Measurements from ENCODE around the gene SEPTIN3.

Gene SEPTIN3

DNA sequence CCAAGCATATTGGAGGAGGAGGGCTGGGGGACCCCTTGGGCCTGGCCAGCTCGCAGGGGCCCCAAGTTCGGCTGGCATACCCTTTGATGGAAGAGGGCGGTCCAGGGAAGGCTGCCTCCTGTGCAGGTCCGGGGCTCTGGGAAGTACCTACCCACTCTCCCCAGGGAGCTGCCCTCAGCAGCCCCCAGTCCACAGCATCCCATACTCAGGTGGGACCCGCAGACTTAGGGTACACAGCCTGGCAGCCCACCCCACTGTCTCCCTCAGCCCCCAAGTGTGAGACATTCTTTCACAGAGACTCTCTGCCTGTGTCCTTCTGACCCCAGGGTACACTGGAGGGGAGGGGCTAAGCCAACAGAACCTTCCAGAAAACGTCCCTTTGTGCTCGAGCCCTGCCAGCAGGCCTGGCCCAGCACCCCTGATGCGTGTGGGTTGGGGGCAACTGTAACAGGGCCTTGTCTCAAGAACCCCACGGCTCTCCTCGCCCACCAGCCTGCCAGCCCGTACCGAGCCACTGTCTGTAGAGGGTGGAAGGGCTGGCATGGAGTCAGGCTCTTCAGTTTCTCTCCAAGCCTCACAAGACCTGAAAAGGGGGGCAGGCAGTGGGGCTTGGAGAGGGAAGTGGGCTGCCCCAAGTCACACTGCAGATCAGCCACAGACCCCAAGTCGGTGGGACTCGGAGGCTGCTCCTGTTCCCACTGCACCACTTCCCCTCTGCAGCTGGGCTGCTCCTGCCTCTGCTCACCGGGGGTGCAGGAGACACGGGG, 35.6 kb upstream of the SEPTIN3 start:
- no peak overlapping the region for H3K9ac ChIP-seq (ENCODE audit: low read length)
- H3K27me3 ChIP-seq (ENCODE audit: control insufficient read depth, insufficient read depth, low read length): no peaks in the 10 kb centered on the region
- H3K4me3 ChIP-seq (ENCODE audit: low read length): no peak overlapping the region
- H3K9me3 ChIP-seq (ENCODE audit: control insufficient read depth, low read length): no peaks in the 10 kb centered on the region
- H3K36me3 ChIP-seq (ENCODE audit: control insufficient read depth, insufficient read depth, low read length): no peaks in the 10 kb centered on the region
- no peaks in the 10 kb centered on the region for H3K4me1 ChIP-seq (ENCODE audit: control insufficient read depth, insufficient read depth, low read length)

GRCh38 chr22:41934284-41935014, 34.8 kb upstream of the SEPTIN3 start:
- no peaks in the 10 kb centered on the region for H3K4me1 ChIP-seq (ENCODE audit: control insufficient read depth, insufficient read depth, low read length)
- no peaks in the 10 kb centered on the region for H3K36me3 ChIP-seq (ENCODE audit: control insufficient read depth, insufficient read depth, low read length)
- H3K4me3 ChIP-seq (ENCODE audit: low read length): no peak overlapping the region
- no peaks in the 10 kb centered on the region for H3K27me3 ChIP-seq (ENCODE audit: control insufficient read depth, insufficient read depth, low read length)
- H3K9me3 ChIP-seq (ENCODE audit: control insufficient read depth, low read length): no peaks in the 10 kb centered on the region
- no peak overlapping the region for H3K9ac ChIP-seq (ENCODE audit: low read length)

DNA sequence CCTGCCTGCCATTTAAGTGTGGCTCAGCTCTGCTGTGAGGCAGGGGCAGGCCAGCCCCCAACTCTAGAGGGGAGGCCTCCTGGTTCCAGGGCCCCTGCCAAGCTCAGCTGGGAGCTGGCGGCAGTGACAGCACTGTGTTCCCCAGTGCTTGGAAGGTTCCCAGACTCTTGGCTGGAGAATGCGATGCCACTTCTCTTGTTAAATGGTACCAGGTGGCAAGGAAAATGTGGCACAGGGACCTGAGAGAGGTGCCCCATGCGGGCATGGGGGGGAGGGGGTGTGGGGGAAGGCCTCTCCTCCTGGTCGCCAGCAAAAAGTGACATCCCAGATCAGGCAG, 34.3 kb upstream of the SEPTIN3 start:
- Histone ChIP-seq H3K27me3 (ENCODE audit: control insufficient read depth, insufficient read depth, low read length) (no peaks in the 10 kb centered on the region), H3K9ac (ENCODE audit: low read length) (no peak overlapping the region), H3K36me3 (ENCODE audit: control insufficient read depth, insufficient read depth, low read length) (no peaks in the 10 kb centered on the region), H3K9me3 (ENCODE audit: control insufficient read depth, low read length) (no peaks in the 10 kb centered on the region), H3K4me1 (ENCODE audit: control insufficient read depth, insufficient read depth, low read length) (no peaks in the 10 kb centered on the region), H3K4me3 (ENCODE audit: low read length) (no peak overlapping the region)

GRCh38 chr22:41935509-41935908, 33.7 kb upstream of the SEPTIN3 start:
- peaks cover 2% of the 10 kb centered on the region for H3K4me1 ChIP-seq (ENCODE audit: control insufficient read depth, insufficient read depth, low read length)
- no peaks in the 10 kb centered on the region for H3K36me3 ChIP-seq (ENCODE audit: control insufficient read depth, insufficient read depth, low read length)
- H3K9ac ChIP-seq (ENCODE audit: low read length): no peak overlapping the region
- H3K4me3 ChIP-seq (ENCODE audit: low read length): no peak overlapping the region
- H3K9me3 ChIP-seq (ENCODE audit: control insufficient read depth, low read length): no peaks in the 10 kb centered on the region
- H3K27me3 ChIP-seq (ENCODE audit: control insufficient read depth, insufficient read depth, low read length): no peaks in the 10 kb centered on the region

DNA sequence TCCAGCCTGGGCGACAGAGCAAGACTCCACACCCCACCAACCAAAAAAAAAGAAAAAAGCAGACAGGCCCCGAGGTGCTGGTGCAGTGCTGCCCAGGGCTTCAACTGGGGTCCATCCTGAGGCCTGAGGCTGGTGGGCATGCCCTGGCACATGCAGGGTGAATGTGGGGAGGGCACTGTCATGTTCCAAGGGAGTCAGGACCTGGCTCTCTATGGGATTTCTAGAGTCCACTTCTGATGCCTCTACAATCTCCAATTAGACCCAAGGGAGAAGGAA, 32.4 kb upstream of the SEPTIN3 start:
- Histone ChIP-seq H3K4me3 (ENCODE audit: low read length) (no peak overlapping the region), H3K27me3 (ENCODE audit: control insufficient read depth, insufficient read depth, low read length) (no peaks in the 10 kb centered on the region), H3K9me3 (ENCODE audit: control insufficient read depth, low read length) (no peaks in the 10 kb centered on the region), H3K36me3 (ENCODE audit: control insufficient read depth, insufficient read depth, low read length) (no peaks in the 10 kb centered on the region), H3K9ac (ENCODE audit: low read length) (no peak overlapping the region), H3K4me1 (ENCODE audit: control insufficient read depth, insufficient read depth, low read length) (peaks cover 15% of the 10 kb centered on the region)

DNA sequence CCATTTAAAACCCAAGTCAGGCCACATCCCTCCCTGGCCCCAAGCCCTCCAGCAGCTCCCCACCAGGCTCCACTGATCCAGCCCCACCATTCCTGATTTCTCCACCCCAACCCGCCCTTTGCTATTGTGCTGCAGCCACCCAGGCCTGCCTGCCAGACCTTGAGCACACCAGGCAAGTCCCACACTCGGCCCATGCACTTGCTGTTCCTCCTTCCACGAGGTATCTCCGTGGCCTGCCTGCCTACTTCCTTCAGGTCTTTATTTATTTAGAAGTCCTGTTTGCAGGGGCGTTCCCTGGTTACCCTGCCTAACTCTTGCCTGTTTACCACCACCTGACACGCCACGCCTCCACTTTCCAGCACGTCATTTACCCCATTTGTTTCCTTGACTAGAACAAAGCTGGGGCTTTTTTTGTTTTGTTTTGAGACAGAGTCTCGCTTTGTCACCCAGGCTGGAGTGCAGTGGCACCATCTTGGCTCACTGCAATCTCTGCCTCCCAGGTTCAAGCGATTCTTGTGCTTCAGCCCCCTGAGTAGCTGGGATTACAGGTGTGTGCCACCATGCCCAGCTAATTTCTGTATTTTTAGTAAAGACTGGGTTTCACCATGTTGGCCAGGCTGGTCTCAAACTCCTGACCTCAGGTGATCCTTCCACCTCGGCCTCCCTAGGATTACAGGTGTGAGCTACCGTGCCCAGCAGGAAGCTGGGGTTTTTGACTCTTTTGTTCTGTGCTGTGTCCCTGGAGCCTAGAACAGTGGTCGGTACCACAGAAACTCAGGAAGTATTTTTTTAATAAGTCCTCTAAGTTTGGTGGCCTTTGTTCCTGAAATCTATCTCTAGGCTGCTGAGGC, 29.0 kb upstream of the SEPTIN3 start:
- H3K9me3 ChIP-seq (ENCODE audit: control insufficient read depth, low read length): no peaks in the 10 kb centered on the region
- peaks cover 33% of the 10 kb centered on the region for H3K4me1 ChIP-seq (ENCODE audit: control insufficient read depth, insufficient read depth, low read length)
- H3K27me3 ChIP-seq (ENCODE audit: control insufficient read depth, insufficient read depth, low read length): no peaks in the 10 kb centered on the region
- H3K9ac ChIP-seq (ENCODE audit: low read length): peak overlapping the region; percentile 77
- no peaks in the 10 kb centered on the region for H3K36me3 ChIP-seq (ENCODE audit: control insufficient read depth, insufficient read depth, low read length)
- H3K4me3 ChIP-seq (ENCODE audit: low read length): no peak overlapping the region

DNA sequence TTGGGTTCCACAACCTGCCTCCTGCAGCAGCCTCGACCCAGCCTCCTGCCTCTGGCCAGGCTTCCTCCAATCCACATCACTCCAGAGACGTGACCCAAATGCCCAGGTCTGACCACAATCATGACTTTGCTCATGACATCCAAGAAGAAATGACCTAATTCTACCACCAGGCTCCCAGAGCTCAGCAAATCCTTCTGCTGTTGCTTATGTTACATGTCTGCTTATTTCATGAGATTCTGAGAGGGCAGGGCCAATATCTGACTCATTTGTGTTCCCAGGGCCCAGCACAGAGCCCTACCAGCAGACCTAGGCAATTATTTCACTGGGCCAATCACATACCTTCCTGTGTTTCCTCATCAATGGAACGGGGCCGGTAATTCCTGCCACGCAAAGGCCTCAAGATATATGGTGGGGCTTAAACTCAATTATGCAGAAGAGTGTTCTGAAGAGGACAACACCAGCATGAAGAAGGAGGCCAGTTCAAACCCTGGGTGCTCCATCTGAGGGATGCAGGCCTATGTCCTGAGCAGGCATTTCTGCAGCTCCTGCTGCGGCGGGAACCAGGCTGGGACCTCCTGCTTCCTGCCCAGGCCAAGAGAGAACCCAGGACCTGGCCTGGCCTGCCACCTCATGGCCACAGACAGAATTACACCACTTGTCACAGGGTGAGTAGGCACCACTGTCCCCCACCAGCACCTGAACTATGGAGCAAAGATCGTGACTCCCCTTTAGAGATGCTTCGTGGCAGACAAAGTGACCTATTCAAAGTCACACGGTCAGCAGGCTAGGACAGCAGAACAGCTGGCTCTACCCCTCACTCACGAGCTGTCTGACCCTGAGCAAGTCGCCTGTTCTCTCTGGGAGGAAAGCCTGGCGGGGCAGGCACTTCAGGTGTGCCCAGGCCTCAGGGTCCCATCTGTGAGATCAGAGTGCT, 28.1 kb upstream of the SEPTIN3 start:
- no peaks in the 10 kb centered on the region for H3K9me3 ChIP-seq (ENCODE audit: control insufficient read depth, low read length)
- H3K4me1 ChIP-seq (ENCODE audit: control insufficient read depth, insufficient read depth, low read length): peaks cover 37% of the 10 kb centered on the region
- H3K36me3 ChIP-seq (ENCODE audit: control insufficient read depth, insufficient read depth, low read length): no peaks in the 10 kb centered on the region
- H3K9ac ChIP-seq (ENCODE audit: low read length): peak overlapping the region; percentile 77
- no peak overlapping the region for H3K4me3 ChIP-seq (ENCODE audit: low read length)
- no peaks in the 10 kb centered on the region for H3K27me3 ChIP-seq (ENCODE audit: control insufficient read depth, insufficient read depth, low read length)

DNA sequence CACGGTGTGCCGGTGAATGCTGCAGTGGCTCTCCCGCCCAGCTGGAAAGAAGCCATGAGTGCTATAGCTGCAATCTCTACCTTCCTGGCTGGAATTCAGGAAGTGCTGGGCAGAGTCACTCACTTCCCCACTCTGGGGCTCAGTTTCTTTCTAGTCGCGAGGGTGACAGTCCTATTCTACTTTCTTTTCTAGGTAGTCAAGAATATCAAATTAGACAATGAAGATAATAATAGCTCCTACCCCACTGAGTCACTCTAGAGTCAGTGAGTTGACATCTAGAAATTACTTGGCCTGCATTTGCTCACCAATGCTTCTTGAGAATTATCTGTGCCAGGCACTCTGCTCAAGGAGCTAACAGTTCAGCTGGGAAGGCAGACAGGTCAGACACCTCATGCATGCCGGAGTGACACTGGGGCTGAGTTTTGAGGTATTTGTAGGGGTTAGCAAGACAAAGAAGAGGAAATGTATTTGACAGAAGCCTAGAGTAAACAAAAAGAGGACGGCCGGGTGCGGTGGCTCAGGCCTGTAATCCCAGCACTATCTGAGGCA, 25.5 kb upstream of the SEPTIN3 start:
- H3K9me3 ChIP-seq (ENCODE audit: control insufficient read depth, low read length): no peaks in the 10 kb centered on the region
- peak overlapping the region; percentile 35 for H3K9ac ChIP-seq (ENCODE audit: low read length)
- H3K36me3 ChIP-seq (ENCODE audit: control insufficient read depth, insufficient read depth, low read length): no peaks in the 10 kb centered on the region

GRCh38 chr22:41946629-41947423, 22.4 kb upstream of the SEPTIN3 start, which contains the start of gene CENPM:
CENPM (minus strand) TSS chr22:41947152; CDS start chr22:41947076, 76 bp downstream.
- H3K9me3 ChIP-seq (ENCODE audit: control insufficient read depth, low read length): no peaks in the 10 kb centered on the region
- peak within 1 kb of the TSS; percentile 75 for H3K9ac ChIP-seq (ENCODE audit: low read length)
- no peaks in the 10 kb centered on the region for H3K27me3 ChIP-seq (ENCODE audit: control insufficient read depth, insufficient read depth, low read length)
- H3K4me1 ChIP-seq (ENCODE audit: control insufficient read depth, insufficient read depth, low read length): peaks cover 34% of the 10 kb centered on the region
- H3K36me3 ChIP-seq (ENCODE audit: control insufficient read depth, insufficient read depth, low read length): no peaks in the 10 kb centered on the region
- peak within 1 kb of the TSS; percentile 92 for H3K4me3 ChIP-seq (ENCODE audit: low read length)

More for the DNA sequence above, 25.5 kb upstream of the SEPTIN3 start:
- peaks cover 49% of the 10 kb centered on the region for H3K4me1 ChIP-seq (ENCODE audit: control insufficient read depth, insufficient read depth, low read length)
- no peaks in the 10 kb centered on the region for H3K27me3 ChIP-seq (ENCODE audit: control insufficient read depth, insufficient read depth, low read length)
- peak overlapping the region; percentile 9 for H3K4me3 ChIP-seq (ENCODE audit: low read length)

- Histone ChIP-seq H3K36me3 (ENCODE audit: control insufficient read depth, insufficient read depth, low read length) (no peaks in the 10 kb centered on the region), H3K4me3 (ENCODE audit: low read length) (peak overlapping the region; percentile 92), H3K9ac (ENCODE audit: low read length) (peak overlapping the region; percentile 75), H3K4me1 (ENCODE audit: control insufficient read depth, insufficient read depth, low read length) (peaks cover 33% of the 10 kb centered on the region), H3K27me3 (ENCODE audit: control insufficient read depth, insufficient read depth, low read length) (no peaks in the 10 kb centered on the region), H3K9me3 (ENCODE audit: control insufficient read depth, low read length) (no peaks in the 10 kb centered on the region)
Observed at GRCh38 chr22:41947424-41948080, 21.7 kb upstream of the SEPTIN3 start.

All from mucosa of stomach (tissue), 1 donor.